Fibroblast of pulmonary artery (primary cell): ENCODE measurements around the gene FRMD1.

ENCODE experiments used
- DNase-seq: peaks from one replicate; pipeline ENCODE4 v3.0.0-alpha.2; 2010; ENCODE audit warnings: low read depth
- H3K4me3 ChIP-seq: replicated peaks from 2 replicates; pipeline ENCODE4 v1.5.1; 2011; ENCODE audit warnings: low read depth, mild to moderate bottlenecking, control low read depth, low read length, moderate library complexity
- CTCF ChIP-seq: IDR thresholded peaks from 2 replicates; pipeline ENCODE4 v1.5.1; 2011; ENCODE audit warnings: mild to moderate bottlenecking, control low read depth, low read length, inconsistent platforms; ENCODE audit errors: missing control alignments

The FRMD1 gene

GRCh38 chr6:168119539-168119938 lies 40.5 kb upstream of the FRMD1 start:
- no peak for DNase-seq

GRCh38 chr6:168118935-168119334 lies 39.9 kb upstream of the FRMD1 start:
- no peak overlapping the region for H3K4me3 ChIP-seq
- no peak for DNase-seq
- no peak for TF ChIP-seq CTCF

More at GRCh38 chr6:168119539-168119938, 40.5 kb upstream of the FRMD1 start:
- no peak overlapping the region for H3K4me3 ChIP-seq
- no peak for TF ChIP-seq CTCF

- DNase-seq = no peak
- TF ChIP-seq CTCF = peak; percentile 43
- no peak overlapping the region for H3K4me3 ChIP-seq
Measured at GRCh38 chr6:168117942-168118341, 38.9 kb upstream of the FRMD1 start.

- TF ChIP-seq CTCF = no peak
- H3K4me3 ChIP-seq = no peak overlapping the region
- DNase-seq = no peak
Measured at GRCh38 chr6:168116975-168117899, 38.2 kb upstream of the FRMD1 start.

GRCh38 chr6:168116438-168116974 lies 37.5 kb upstream of the FRMD1 start:
- H3K4me3 ChIP-seq = no peak overlapping the region
- TF ChIP-seq CTCF = no peak

GRCh38 chr6:168115748-168116437 lies 36.9 kb upstream of the FRMD1 start:
- TF ChIP-seq CTCF = no peak
- no peak for DNase-seq
- no peak overlapping the region for H3K4me3 ChIP-seq

More at GRCh38 chr6:168116438-168116974, 37.5 kb upstream of the FRMD1 start:
- DNase-seq = no peak
